Esophagus (tissue), 2 donors: ENCODE measurements around the gene MTMR3. TPM values are rescaled to one million over a fixed set of nuclear protein-coding genes. Genes with fewer than 3 reads are reported as not detected.

Experiments used
- H3K27ac ChIP-seq, 2 donors: one replicate each; pipeline ENCODE4 v1.5.1; 2013; ENCODE audit warnings: low read depth in 2 of 2, mild to moderate bottlenecking in 2 of 2, inconsistent platforms in 1 of 2, low read length in 1 of 2, moderate library complexity in 1 of 2
- H3K27me3 ChIP-seq, 2 donors: one replicate each; pipeline ENCODE4 v1.6.1; 2013; ENCODE audit warnings: low read length in 2 of 2, control low read depth in 1 of 2, mild to moderate bottlenecking in 1 of 2; ENCODE audit not compliant: insufficient read depth in 2 of 2, control insufficient read depth in 1 of 2
- H3K36me3 ChIP-seq, 2 donors: one replicate each; pipeline ENCODE4 v1.6.1; 2013; ENCODE audit warnings: low read length in 1 of 2; ENCODE audit not compliant: control insufficient read depth in 2 of 2, insufficient read depth in 2 of 2
- H3K4me1 ChIP-seq, 2 donors: one replicate each; pipeline ENCODE4 v1.6.1; 2013; ENCODE audit warnings: low read length in 1 of 2; ENCODE audit not compliant: control insufficient read depth in 2 of 2, insufficient read depth in 2 of 2
- H3K4me3 ChIP-seq, 2 donors: one replicate each; pipeline ENCODE4 v1.5.1; 2013; ENCODE audit warnings: low read length in 2 of 2, mild to moderate bottlenecking in 2 of 2, low read depth in 1 of 2, moderate library complexity in 1 of 2
- H3K9me3 ChIP-seq, 2 donors: one replicate each; pipeline ENCODE4 v1.6.1; 2013; ENCODE audit warnings: mild to moderate bottlenecking in 2 of 2, low read depth in 1 of 2, low read length in 1 of 2, moderate library complexity in 1 of 2; ENCODE audit not compliant: control insufficient read depth in 2 of 2, insufficient read depth in 1 of 2
- WGBS, 2 donors: extraction: QIAGEN DNeasy Blood & Tissue Kit; methylation state at CpG; one replicate each; pipeline ENCODE4 v1.1.7; 2013; 5-methylcytosine and 5-hydroxymethylcytosine counted together
- polyA plus RNA-seq, 2 donors: library from polyadenylated mRNA; stranded (reverse); fragments of 200-250 nt; gene quantifications; one replicate each; pipeline ENCODE4 v1.2.3, GENCODE V29; 2013
- donor health status: healthy with polysubstance abuse.
- donor health status: Bipolar disorder and iron deficiency.

The MTMR3 gene
- polyA plus RNA-seq, 2 donors = 15.3 to 28.3 TPM

DNA sequence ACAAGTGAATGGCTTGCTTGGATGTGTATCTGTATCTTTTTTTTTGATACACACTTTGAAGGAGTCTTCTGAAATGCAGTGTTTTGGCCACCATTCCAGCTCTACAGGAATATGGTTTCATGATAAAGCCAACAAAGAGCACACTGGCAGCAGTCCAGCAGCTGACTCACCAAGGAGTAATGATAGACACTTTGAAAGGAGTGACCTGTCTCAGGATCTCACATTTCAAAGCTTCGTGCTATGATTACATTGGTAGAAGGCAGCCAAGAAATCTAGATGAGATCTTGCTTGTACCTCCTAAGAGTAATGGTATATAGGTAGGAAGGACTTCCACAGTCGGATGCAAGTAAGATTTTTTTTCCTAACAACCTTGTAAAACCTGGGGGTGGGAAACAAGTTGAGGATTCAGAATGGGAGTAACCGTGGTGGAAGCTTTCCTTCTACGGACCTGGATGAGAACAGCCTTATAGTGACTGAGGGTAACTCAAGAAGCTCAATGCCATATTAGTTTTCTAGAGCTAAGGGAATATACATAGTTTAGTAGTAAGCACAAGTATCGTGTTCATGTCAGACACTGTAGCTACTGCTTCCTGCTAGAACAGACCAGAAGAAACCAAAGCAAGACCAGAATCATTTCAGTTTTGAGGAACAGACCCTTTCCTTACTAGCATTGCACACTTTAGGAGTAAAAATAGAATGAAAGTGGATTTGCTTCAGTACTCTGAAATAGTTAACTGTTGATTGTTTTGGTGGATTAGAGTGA is 25.0 kb downstream of the MTMR3 start:
- H3K27ac ChIP-seq = peak overlapping the region; percentile 60 to 78
- H3K4me3 ChIP-seq = no peak overlapping the region
- no peaks in the 10 kb centered on the region for H3K36me3 ChIP-seq
- no peaks in the 10 kb centered on the region for H3K4me1 ChIP-seq
- H3K27me3 ChIP-seq = no peaks in the 10 kb centered on the region
- no peaks in the 10 kb centered on the region for H3K9me3 ChIP-seq
- 29 to 33% methylated on average over 5 of the region's 5 CpGs for WGBS, 2 donors

DNA sequence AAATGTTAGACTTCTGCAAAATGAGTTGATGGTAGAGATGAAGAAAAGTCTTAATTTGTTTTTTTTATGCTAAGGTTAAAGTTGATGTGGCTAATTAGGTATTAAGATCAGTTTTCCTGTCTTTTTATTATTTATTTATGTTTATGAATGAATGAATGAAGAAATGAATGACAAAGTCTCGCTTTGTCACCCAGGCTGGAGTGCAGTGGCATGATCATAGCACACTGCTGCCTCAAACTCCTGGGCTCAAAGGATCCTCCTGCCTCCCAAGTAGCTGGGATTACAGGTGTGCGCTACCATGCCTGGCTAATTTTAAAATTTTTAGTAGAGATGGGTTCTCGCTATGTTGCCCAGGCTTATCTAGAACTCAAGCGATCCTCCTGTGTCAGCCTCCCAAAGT is 29.2 kb downstream of the MTMR3 start:
- no peak overlapping the region for H3K27ac ChIP-seq
- WGBS, 2 donors = 98 to 99% methylated on average over 4 of the region's 4 CpGs

DNA sequence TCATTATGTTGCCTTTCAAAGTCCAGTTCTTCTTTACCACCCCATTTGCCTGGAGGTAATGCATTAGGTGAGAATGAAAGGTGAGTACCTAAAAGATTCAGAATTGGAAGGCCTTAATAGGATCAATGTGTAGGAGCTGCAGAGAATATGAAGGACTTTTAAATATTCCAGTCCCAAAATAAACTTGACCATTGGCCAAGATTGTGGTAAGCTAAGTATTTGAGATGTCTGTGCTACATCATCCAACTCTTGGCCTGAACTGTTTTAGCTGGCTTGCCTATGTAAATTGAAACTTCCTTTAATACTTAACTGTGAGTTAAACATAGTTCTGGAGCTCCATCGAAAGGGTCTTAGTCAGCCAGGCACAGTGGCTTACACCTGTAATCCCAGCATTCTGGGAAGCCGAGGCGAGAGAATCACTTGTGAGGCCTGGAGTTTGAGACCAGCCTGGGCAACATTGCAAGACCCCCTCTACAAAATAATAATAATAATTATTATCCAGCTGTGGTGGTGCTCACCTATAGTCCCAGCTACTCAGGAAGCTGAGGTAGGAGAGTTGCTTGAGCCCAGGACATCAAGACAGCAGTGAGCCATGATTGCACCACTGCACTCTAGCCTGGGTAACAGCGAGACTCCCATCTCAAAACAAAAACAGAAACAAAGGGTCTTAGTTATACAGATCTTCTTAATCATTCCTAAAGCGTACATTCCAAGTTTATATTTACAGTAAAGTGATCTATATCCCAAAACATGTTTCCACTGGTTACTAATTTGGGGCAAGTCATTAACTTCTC is 29.8 kb downstream of the MTMR3 start:
- no peak overlapping the region for H3K27ac ChIP-seq
- no peaks in the 10 kb centered on the region for H3K36me3 ChIP-seq
- H3K4me1 ChIP-seq = no peaks in the 10 kb centered on the region
- no peaks in the 10 kb centered on the region for H3K27me3 ChIP-seq
- no peaks in the 10 kb centered on the region for H3K9me3 ChIP-seq
- no peak overlapping the region for H3K4me3 ChIP-seq
- whole genome bisulfite sequencing, 2 donors = 63 to 78% methylated on average over 5 of the region's 5 CpGs

More for the DNA sequence above, 29.2 kb downstream of the MTMR3 start:
- Histone ChIP-seq H3K4me3 (no peak overlapping the region), H3K36me3 (no peaks in the 10 kb centered on the region), H3K4me1 (no peaks in the 10 kb centered on the region), H3K9me3 (no peaks in the 10 kb centered on the region), H3K27me3 (no peaks in the 10 kb centered on the region)

DNA sequence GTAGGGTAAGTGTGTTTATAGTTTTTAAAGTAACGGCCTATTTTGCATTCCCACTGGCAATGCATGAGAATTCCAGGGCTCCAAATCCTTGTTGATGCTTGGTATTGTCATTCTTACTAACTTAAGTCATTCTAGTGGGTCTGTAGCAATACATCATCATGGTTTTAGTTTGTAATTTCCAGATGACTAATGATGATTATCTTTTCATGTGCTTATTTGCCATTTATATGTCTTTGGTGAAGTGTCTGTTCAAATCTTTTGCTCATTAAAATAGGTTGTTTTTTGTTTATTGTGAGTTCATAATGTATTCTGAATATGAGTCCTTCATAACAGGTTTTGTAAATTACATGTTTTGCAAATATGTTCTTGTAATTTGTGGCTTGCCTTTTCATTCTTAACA is 31.2 kb downstream of the MTMR3 start:
- WGBS, 2 donors = 56 to 66% methylated on average over 1 of the region's 1 CpG
- H3K27ac ChIP-seq = no peak overlapping the region

DNA sequence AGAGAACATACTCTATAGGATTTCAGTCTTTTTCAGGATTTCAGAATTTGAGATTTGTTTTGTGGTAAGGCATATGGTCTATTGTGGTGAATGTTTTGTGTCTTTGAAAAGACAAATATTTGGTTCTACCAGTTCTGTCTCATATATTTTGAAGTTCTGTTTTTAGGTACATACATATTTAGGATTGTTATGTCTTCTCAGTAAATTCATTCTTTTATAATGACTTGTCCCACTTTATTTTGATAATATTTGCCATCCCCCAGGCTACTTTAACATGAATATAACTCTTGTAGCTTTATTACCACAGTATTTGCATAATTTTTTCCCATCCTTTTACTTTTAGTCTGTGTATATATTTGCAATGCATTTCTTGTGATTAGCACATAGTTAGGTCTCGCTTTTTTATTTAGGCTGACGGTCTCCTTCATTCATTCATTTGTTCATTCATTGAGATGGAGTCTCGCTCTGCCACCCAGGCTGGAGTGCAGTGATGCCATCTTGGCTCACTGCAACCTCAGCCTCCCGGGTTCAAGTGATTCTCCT is 32.1 kb downstream of the MTMR3 start:
- H3K4me1 ChIP-seq = no peaks in the 10 kb centered on the region
- H3K9me3 ChIP-seq = no peaks in the 10 kb centered on the region
- WGBS, 2 donors = 93 to 94% methylated on average over 4 of the region's 4 CpGs
- H3K36me3 ChIP-seq = no peaks in the 10 kb centered on the region
- no peaks in the 10 kb centered on the region for H3K27me3 ChIP-seq
- no peak overlapping the region for H3K27ac ChIP-seq
- no peak overlapping the region for H3K4me3 ChIP-seq

More for the DNA sequence above, 31.2 kb downstream of the MTMR3 start:
- no peaks in the 10 kb centered on the region for H3K36me3 ChIP-seq
- no peak overlapping the region for H3K4me3 ChIP-seq
- no peaks in the 10 kb centered on the region for H3K27me3 ChIP-seq
- H3K4me1 ChIP-seq = no peaks in the 10 kb centered on the region
- no peaks in the 10 kb centered on the region for H3K9me3 ChIP-seq

DNA sequence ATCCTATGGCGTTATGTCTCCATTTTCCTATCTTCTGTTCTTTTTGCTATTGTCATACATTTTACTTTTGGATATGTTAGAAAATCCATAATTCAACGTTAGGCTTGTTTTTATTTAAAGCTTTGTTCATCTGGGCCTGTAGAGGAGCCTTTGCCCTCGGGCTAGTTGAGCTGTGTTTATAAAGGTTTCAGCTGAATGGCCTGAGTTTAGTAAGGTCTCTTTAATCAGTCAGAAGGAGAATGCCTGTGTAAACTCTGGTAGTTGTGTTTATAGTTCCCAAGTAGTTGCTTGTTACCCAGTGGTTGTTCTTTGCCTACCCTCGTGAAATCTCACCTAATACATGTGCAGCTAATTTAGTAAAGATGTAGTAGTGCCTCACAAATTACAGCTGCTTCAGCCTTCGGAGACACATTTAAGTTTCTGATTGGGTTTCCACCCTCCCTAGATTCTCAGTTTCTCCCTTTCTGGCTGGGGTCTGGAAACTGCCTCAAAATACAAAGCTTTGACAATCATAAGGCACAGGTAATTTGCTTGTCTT is 33.1 kb downstream of the MTMR3 start:
- Histone ChIP-seq H3K4me1 (no peaks in the 10 kb centered on the region), H3K27me3 (no peaks in the 10 kb centered on the region), H3K27ac (no peak overlapping the region), H3K9me3 (no peaks in the 10 kb centered on the region), H3K36me3 (no peaks in the 10 kb centered on the region), H3K4me3 (no peak overlapping the region)
- WGBS, 2 donors = 67 to 72% methylated on average over 5 of the region's 5 CpGs

DNA sequence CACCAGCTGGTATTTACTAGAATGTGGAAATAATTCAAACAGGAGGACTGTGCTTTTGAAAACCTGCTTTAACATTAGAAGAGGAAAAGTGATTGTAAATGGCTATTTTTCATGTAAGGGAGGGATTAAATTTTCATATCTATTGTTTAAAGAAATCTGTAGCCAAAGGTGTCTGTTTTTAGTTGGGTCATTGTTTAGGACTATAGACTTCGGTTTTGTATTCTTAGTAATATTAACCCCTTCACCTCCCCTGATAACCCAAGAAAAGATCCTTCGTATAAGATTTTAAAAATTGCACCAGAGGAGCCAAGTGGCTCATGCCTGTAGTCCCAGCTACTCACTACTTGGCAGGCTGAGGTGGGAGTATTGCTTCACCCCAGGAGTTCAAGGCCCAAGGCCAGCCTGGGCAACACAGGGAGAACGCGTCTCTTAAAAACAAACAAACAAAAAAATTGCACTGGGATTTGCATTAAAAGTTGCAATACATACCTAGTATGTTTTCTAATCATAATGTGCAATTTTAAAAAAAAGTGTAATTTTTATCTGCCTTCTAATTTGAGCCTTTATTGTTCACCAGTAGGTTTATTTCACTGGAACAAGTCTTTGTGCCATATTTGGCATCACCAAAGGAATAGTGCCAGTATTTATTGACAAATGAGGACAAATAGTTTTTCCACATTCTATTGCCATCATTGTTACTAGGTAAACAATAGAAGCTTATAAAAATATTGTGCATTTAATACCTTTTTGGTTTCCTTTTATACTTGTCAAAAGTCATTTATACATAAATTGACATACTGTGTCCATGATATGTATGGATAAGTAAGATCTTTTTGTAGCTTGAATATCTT is 34.3 kb downstream of the MTMR3 start:
- Histone ChIP-seq H3K4me3 (no peak overlapping the region), H3K27me3 (no peaks in the 10 kb centered on the region), H3K9me3 (no peaks in the 10 kb centered on the region), H3K4me1 (no peaks in the 10 kb centered on the region), H3K27ac (peak overlapping the region in 1 of 2 donors; percentile 9), H3K36me3 (no peaks in the 10 kb centered on the region)
- WGBS, 2 donors = 43 to 45% methylated on average over 4 of the region's 4 CpGs

DNA sequence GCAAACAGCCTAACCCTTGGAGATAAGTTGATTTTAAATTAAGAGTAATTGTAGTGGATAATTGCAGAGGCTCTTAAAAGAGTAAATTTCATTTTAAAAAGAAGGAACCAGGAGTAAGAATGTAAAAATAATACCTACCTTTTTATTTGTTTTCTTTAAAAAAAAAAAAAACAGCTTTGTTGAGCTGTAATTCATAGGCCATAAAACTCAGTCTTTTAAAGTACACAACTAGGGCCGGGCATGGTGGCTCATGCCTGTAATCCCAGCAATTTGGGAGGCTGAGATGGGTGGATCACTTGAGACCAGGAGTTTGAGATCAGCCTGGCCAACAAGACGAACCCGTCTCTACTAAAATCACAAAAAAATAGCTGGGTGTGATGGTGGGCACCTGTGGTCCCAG is 42.4 kb downstream of the MTMR3 start:
- Histone ChIP-seq H3K9me3 (no peaks in the 10 kb centered on the region), H3K4me1 (peaks cover 0 to 2% of the 10 kb centered on the region in 2 donors), H3K4me3 (no peak overlapping the region), H3K36me3 (no peaks in the 10 kb centered on the region), H3K27ac (no peak overlapping the region), H3K27me3 (no peaks in the 10 kb centered on the region)
- 95 to 96% methylated on average over 3 of the region's 3 CpGs for WGBS, 2 donors

DNA sequence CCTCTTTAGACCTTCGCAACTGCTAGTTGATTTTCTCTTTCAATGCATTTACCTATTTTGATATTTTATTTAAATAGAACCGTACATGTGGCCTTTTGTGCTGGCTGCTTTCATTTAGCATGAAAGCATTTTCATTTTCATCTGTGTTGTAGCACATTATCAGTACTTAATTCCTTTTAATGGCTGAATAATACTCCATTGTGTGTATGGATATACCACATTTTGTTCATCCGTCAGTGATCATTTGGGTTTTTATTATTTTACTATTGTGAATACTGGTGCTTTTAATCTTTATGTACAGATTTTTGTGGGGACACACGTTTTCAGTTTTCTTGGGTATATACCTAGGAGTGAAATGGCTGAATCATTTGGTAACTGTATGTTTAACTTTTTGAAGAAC is 43.1 kb downstream of the MTMR3 start:
- H3K27ac ChIP-seq = no peak overlapping the region
- no peaks in the 10 kb centered on the region for H3K9me3 ChIP-seq
- H3K4me3 ChIP-seq = no peak overlapping the region
- WGBS, 2 donors = 94 to 97% methylated on average over 4 of the region's 4 CpGs
- no peaks in the 10 kb centered on the region for H3K27me3 ChIP-seq
- no peaks in the 10 kb centered on the region for H3K36me3 ChIP-seq
- H3K4me1 ChIP-seq = peaks cover 0 to 2% of the 10 kb centered on the region in 2 donors
